Measurements from ENCODE around the gene SLC12A1.

- TF ChIP-seq CTCF (IDR thresholded peaks at IDR 0.05; ENCODE audit: borderline replicate concordance, extremely low read depth, low read length, poor library complexity, severe bottlenecking) = no peak
- TF ChIP-seq EZH2 (IDR thresholded peaks at IDR 0.05; ENCODE audit: borderline replicate concordance, low read depth, low read length, severe bottlenecking) = no peak
These were observed 66.9 kb downstream of the SLC12A1 start for GRCh38 chr15:48273049-48273448.
